ENCODE measurements around the gene GPATCH8.

DNA sequence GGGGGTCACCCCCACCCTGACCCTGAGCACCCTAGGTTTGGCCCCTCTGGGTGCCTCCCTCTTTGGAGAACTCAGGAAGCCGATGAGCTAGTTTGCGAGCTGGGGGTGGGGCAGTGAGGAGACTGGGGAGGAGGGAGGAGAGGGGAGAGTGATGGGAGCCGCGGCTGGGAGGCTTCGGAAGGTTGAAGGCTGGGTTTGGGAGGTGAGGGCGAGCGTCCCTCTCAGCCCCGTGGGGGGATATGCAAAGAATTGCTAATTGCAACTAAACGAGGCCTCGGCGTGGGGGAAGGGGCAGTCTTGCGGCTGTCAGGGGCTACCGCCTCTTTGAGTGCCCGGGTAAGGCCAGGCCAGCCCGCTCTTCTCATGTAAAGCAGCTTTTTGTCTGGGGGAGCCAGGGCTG is 36.5 kb upstream of the GPATCH8 start:
- TF ChIP-seq CTCF (IDR thresholded peaks at IDR 0.05) (no peak), EP300 (IDR thresholded peaks at IDR 0.05; ENCODE audit: low read depth) (no peak), POLR2AphosphoS5 (IDR thresholded peaks at IDR 0.05) (no peak), POLR2A (IDR thresholded peaks at IDR 0.05) (no peak)

All from transverse colon (tissue), 4 donors.